GM12878 (cell line): Measurements from ENCODE around the gene GABRB1. TPM values are rescaled to one million over a fixed set of nuclear protein-coding genes. Genes with fewer than 3 reads are reported as not detected.

Experiments
- BCL11A ChIP-seq: IDR thresholded peaks from 2 replicates; pipeline ENCODE4 v1.6.1; 2011; ENCODE audit warnings: low read depth, low read length
- BCLAF1 ChIP-seq: fragments of 450-650 bp; IDR thresholded peaks from 2 replicates; pipeline ENCODE4 v1.6.1; 2017; ENCODE audit warnings: antibody characterized with exemption, mild to moderate bottlenecking, moderate library complexity
- BHLHE40 ChIP-seq, 2 experiments: fragments of 450-650 bp in 1 of 2; IDR thresholded peaks; 2 replicates each; pipeline ENCODE4 v1.6.1; 2011 to 2017; ENCODE audit warnings: low read depth in 2 of 2, borderline replicate concordance in 1 of 2, improper control_type of control experiment in 1 of 2, low read length in 1 of 2, mild to moderate bottlenecking in 1 of 2
- BMI1 ChIP-seq: fragments of 450-650 bp; IDR thresholded peaks from 2 replicates; pipeline ENCODE4 v1.6.1; 2016; ENCODE audit warnings: mild to moderate bottlenecking, moderate library complexity, borderline replicate concordance
- CBX5 ChIP-seq: sonication (generic); IDR thresholded peaks from 2 replicates; pipeline ENCODE4 v1.6.1; 2016; ENCODE audit warnings: low read depth, moderate library complexity, mild to moderate bottlenecking, inconsistent platforms
- EGR1 ChIP-seq, 2 experiments: IDR thresholded peaks; 1 replicate in 1 of 2; 2 replicates in 1 of 2; pipeline ENCODE4 v1.6.1; 2011 to 2012; ENCODE audit warnings: low read depth in 2 of 2, low read length in 2 of 2, borderline replicate concordance in 1 of 2, mild to moderate bottlenecking in 1 of 2, moderate library complexity in 1 of 2
- ETV6 ChIP-seq, 2 experiments: fragments of 450-650 bp in 1 of 2; IDR thresholded peaks in 1 of 2; conservative IDR thresholded peaks in 1 of 2; 2 replicates each; pipeline ENCODE4 v1.6.1; 2014; ENCODE audit warnings: antibody characterized with exemption in 1 of 2, borderline replicate concordance in 1 of 2, low read depth in 1 of 2, mild to moderate bottlenecking in 1 of 2, moderate library complexity in 1 of 2
- FOXK2 ChIP-seq: fragments of 450-650 bp; IDR thresholded peaks from 2 replicates; pipeline ENCODE4 v1.6.1; 2017; ENCODE audit warnings: mild to moderate bottlenecking, moderate library complexity
- IKZF2 ChIP-seq, 2 experiments: fragments of 450-650 bp; IDR thresholded peaks; 2 replicates each; pipeline ENCODE4 v1.6.1; 2017; ENCODE audit warnings: mild to moderate bottlenecking in 2 of 2, moderate library complexity in 2 of 2
- MYC ChIP-seq: IDR thresholded peaks from 2 replicates; pipeline ENCODE4 v1.6.1; 2011; ENCODE audit warnings: mild to moderate bottlenecking, low read length, moderate library complexity, inconsistent platforms; ENCODE audit not compliant: insufficient read depth, insufficient replicate concordance, insufficient read length, severe bottlenecking
- NKRF ChIP-seq: fragments of 450-650 bp; conservative IDR thresholded peaks from 2 replicates; pipeline ENCODE4 v1.6.1; 2017; ENCODE audit warnings: mild to moderate bottlenecking, moderate library complexity
- NR2C2 ChIP-seq: IDR thresholded peaks from 2 replicates; pipeline ENCODE4 v1.6.1; 2011; ENCODE audit warnings: borderline replicate concordance, low read depth; ENCODE audit not compliant: control insufficient read depth, insufficient read length
- PKNOX1 ChIP-seq: fragments of 450-650 bp; IDR thresholded peaks from 2 replicates; pipeline ENCODE4 v1.6.1; 2016; ENCODE audit warnings: mild to moderate bottlenecking
- PML ChIP-seq: IDR thresholded peaks from 2 replicates; pipeline ENCODE4 v1.6.1; 2012; ENCODE audit warnings: low read length, inconsistent platforms
- POLR2AphosphoS5 ChIP-seq: IDR thresholded peaks from 2 replicates; pipeline ENCODE4 v1.6.1; 2011; ENCODE audit warnings: mild to moderate bottlenecking, low read length, inconsistent platforms
- RFX5 ChIP-seq: IDR thresholded peaks from 2 replicates; pipeline ENCODE4 v1.6.1; 2011; ENCODE audit warnings: low read depth, low read length, improper control_type of control experiment
- SRF ChIP-seq, 2 experiments: IDR thresholded peaks; 2 replicates each; pipeline ENCODE4 v1.6.1; 2011; ENCODE audit warnings: low read depth in 2 of 2, low read length in 2 of 2, mild to moderate bottlenecking in 1 of 2, moderate library complexity in 1 of 2
- STAT3 ChIP-seq: IDR thresholded peaks from 2 replicates; pipeline ENCODE4 v1.6.1; 2011; ENCODE audit warnings: low read depth, low read length, improper control_type of control experiment
- SUZ12 ChIP-seq: fragments of 200-600 bp; sonication (generic); IDR thresholded peaks from one replicate; pipeline ENCODE4 v1.6.1; 2018; ENCODE audit warnings: antibody characterized with exemption, mild to moderate bottlenecking; ENCODE audit not compliant: unreplicated experiment
- ZBTB4 ChIP-seq: fragments of 450-650 bp; formaldehyde crosslinking; IDR thresholded peaks from 2 replicates; pipeline ENCODE4 v1.4.0; 2022; ENCODE audit warnings: mild to moderate bottlenecking, moderate library complexity
- ZZZ3 ChIP-seq: IDR thresholded peaks from 2 replicates; pipeline ENCODE4 v1.6.1; 2011; ENCODE audit warnings: low read depth; ENCODE audit not compliant: control insufficient read depth, insufficient read length
- polyA plus RNA-seq, 11 experiments: library from polyadenylated mRNA; depleted of rRNA in 4 of 11; unstranded in 6 of 11; stranded (reverse) in 5 of 11; fragments of >200 nt; fragmentation: Nextera tagmentation in 4 of 11; fragmentation: Illumina TruSeq in 1 of 11; extraction: Ambion mirVana in 4 of 11; extraction: Trizol in 1 of 11; gene quantifications; 1 replicate in 1 of 11; 2 replicates in 10 of 11; pipeline versions ENCODE4 v1.2.1 to v1.2.3, GENCODE V29; 2011 to 2016; ENCODE audit warnings: inconsistent platforms in 2 of 11, missing spikeins in 2 of 11, low read depth in 1 of 11
- total RNA-seq, 4 experiments: library from RNA; depleted of rRNA in 3 of 4; stranded (reverse); fragments of >200 nt in 3 of 4; fragmentation: Illumina TruSeq in 1 of 4; extraction: Trizol in 1 of 4; gene quantifications; 2 replicates each; pipeline versions ENCODE4 v1.2.1 to v1.2.3, GENCODE V29; 2013 to 2021

GABRB1 gene
- total and polyA plus RNA-seq, 10 of the 15 experiments (the other 5 are each of a cell fraction or from before 2014, with no cell fraction given) = 0.13 to 0.92 TPM; not detected in 8

- no peak for TF ChIP-seq ZBTB4 (CRISPR knock-in tag)
- no peak for TF ChIP-seq BHLHE40 (IDR thresholded peaks at IDR 0.05; ENCODE audit: borderline replicate concordance in 1 of 2, low read depth in 2 of 2, low read length in 1 of 2)
- no peak for TF ChIP-seq PML
- no peak for TF ChIP-seq EGR1 (IDR thresholded peaks at IDR 0.05; ENCODE audit: borderline replicate concordance in 1 of 2, low read depth in 2 of 2, low read length in 2 of 2)
- TF ChIP-seq SUZ12 = no peak
- no peak for TF ChIP-seq NR2C2
- TF ChIP-seq NKRF = no peak
- TF ChIP-seq BCL11A = no peak
- no peak for TF ChIP-seq CBX5
- no peak for TF ChIP-seq ZZZ3
- peak; percentile 75 to 77; a peak in 3 of 4 replicates for TF ChIP-seq IKZF2 (IDR thresholded peaks at IDR 0.05)
- no peak for TF ChIP-seq ETV6 (conservative IDR thresholded peaks at IDR 0.05 in 1 of 2, IDR thresholded peaks at IDR 0.05 in 1 of 2; ENCODE audit: borderline replicate concordance in 1 of 2, low read depth in 1 of 2)
- no peak for TF ChIP-seq BCLAF1
- TF ChIP-seq MYC = no peak
- TF ChIP-seq PKNOX1 = no peak
- TF ChIP-seq BMI1 = peak; percentile 70; the same call in 1 of the 2 replicates
- TF ChIP-seq FOXK2 = no peak
- no peak for TF ChIP-seq RFX5
- no peak for TF ChIP-seq STAT3
- no peak for TF ChIP-seq SRF (IDR thresholded peaks at IDR 0.05; ENCODE audit: low read depth in 2 of 2, low read length in 2 of 2)
- TF ChIP-seq POLR2AphosphoS5 = no peak
These were observed 20.4 kb upstream of the GABRB1 start (continued) for GRCh38 chr4:47010912-47011446.
